K562 (cell line): Measurements from ENCODE around the gene FOS. TPM values are rescaled to one million over a fixed set of nuclear protein-coding genes. Genes with fewer than 3 reads are reported as not detected.

Experiments used
- AFF4 ChIP-seq: sonication (generic); formaldehyde crosslinking; IDR thresholded peaks from 2 replicates; pipeline ENCODE4 v1.8.0; 2023; ENCODE audit warnings: mild to moderate bottlenecking, missing genetic modification reagents
- BRD4 ChIP-seq: fragments of 200-600 bp; sonication (generic); IDR thresholded peaks from 2 replicates; pipeline ENCODE4 v1.6.1; 2017; ENCODE audit warnings: inconsistent platforms
- CAMTA2 ChIP-seq: fragments of 250-450 bp; sonication (Bioruptor Pico); conservative IDR thresholded peaks from 2 replicates; pipeline ENCODE4 v1.5.1; 2022
- E2F4 ChIP-seq: sonication (generic); formaldehyde crosslinking; IDR thresholded peaks from 2 replicates; pipeline ENCODE4 v1.8.0; 2022; ENCODE audit warnings: mild to moderate bottlenecking, low read depth, missing genetic modification reagents
- GTF2A2 ChIP-seq: IDR thresholded peaks from 2 replicates; pipeline ENCODE4 v1.6.1; 2016; ENCODE audit warnings: mild to moderate bottlenecking, missing genetic modification characterization, missing compliant biosample characterization
- ILF3 ChIP-seq: fragments of 450-650 bp; IDR thresholded peaks from 2 replicates; pipeline ENCODE4 v1.6.1; 2018; ENCODE audit warnings: antibody characterized with exemption, mild to moderate bottlenecking, moderate library complexity, borderline replicate concordance
- KAT2B ChIP-seq: IDR thresholded peaks from one replicate; pipeline ENCODE4 v1.6.1; 2012; ENCODE audit warnings: low read depth, mild to moderate bottlenecking, control low read depth, inconsistent platforms, low read length, moderate library complexity
- KLF10 ChIP-seq: fragments of 250-450 bp; sonication (Bioruptor Pico); IDR thresholded peaks from 2 replicates; pipeline ENCODE4 v1.6.1; 2021; ENCODE audit warnings: matching md5 sums
- PHB ChIP-seq: fragments of 250-450 bp; sonication (Bioruptor Pico); IDR thresholded peaks from 2 replicates; pipeline ENCODE4 v1.5.0; 2021
- POLR2AphosphoS5 ChIP-seq: IDR thresholded peaks from 2 replicates; pipeline ENCODE4 v1.6.1; 2011; ENCODE audit warnings: mild to moderate bottlenecking, low read depth, low read length, moderate library complexity; ENCODE audit not compliant: control insufficient read depth, insufficient read depth
- SIX5 ChIP-seq, 2 experiments: IDR thresholded peaks; 2 replicates each; pipeline ENCODE4 v1.6.1; 2011; ENCODE audit warnings: low read length in 2 of 2, borderline replicate concordance in 1 of 2, low read depth in 1 of 2, mild to moderate bottlenecking in 1 of 2, moderate library complexity in 1 of 2; ENCODE audit not compliant: insufficient read depth in 1 of 2
- SMARCB1 ChIP-seq: IDR thresholded peaks from 2 replicates; pipeline ENCODE4 v1.6.1; 2011; ENCODE audit warnings: improper control_type of control experiment, low read depth; ENCODE audit not compliant: insufficient read length
- SP1 ChIP-seq: sonication (generic); formaldehyde crosslinking; IDR thresholded peaks from 2 replicates; pipeline ENCODE4 v1.8.1; 2022; ENCODE audit warnings: mild to moderate bottlenecking, missing genetic modification reagents
- SREBF1 ChIP-seq: fragments of 150-350 bp; IDR thresholded peaks from 2 replicates; pipeline ENCODE4 v1.6.1; 2014; ENCODE audit warnings: antibody characterized with exemption, low read depth, low read length, borderline replicate concordance
- YY1 ChIP-seq, 3 experiments: IDR thresholded peaks; 2 replicates each; pipeline ENCODE4 v1.6.1; 2011; ENCODE audit warnings: low read length in 2 of 3, mild to moderate bottlenecking in 2 of 3, moderate library complexity in 2 of 3, borderline replicate concordance in 1 of 3, control low read depth in 1 of 3, low read depth in 1 of 3; ENCODE audit not compliant: insufficient read depth in 3 of 3, insufficient replicate concordance in 2 of 3, control insufficient read depth in 1 of 3, insufficient read length in 1 of 3; ENCODE audit errors: extremely low read depth in 1 of 3
- ZBTB12 ChIP-seq: fragments of 250-450 bp; sonication (Bioruptor Pico); IDR thresholded peaks from 2 replicates; pipeline ENCODE4 v1.4.0; 2020
- ZNF280A ChIP-seq: fragments of 450-650 bp; IDR thresholded peaks from 2 replicates; pipeline ENCODE4 v1.6.1; 2018; ENCODE audit warnings: mild to moderate bottlenecking, low read depth; ENCODE audit not compliant: partially characterized antibody
- ZNF384 ChIP-seq: IDR thresholded peaks from 2 replicates; pipeline ENCODE4 v1.6.1; 2012; ENCODE audit warnings: low read depth, low read length, improper control_type of control experiment
- polyA plus RNA-seq, 8 experiments: library from polyadenylated mRNA; depleted of rRNA in 4 of 8; stranded (reverse) in 5 of 8; unstranded in 3 of 8; fragments of >200 nt; fragmentation: Nextera tagmentation in 2 of 8; fragmentation: Illumina TruSeq in 1 of 8; extraction: Ambion mirVana in 2 of 8; extraction: Trizol in 1 of 8; gene quantifications; 2 replicates each; pipeline versions ENCODE4 v1.2.1 to v1.2.3, GENCODE V29; 2011 to 2014; ENCODE audit warnings: inconsistent platforms in 1 of 8, missing spikeins in 1 of 8
- total RNA-seq, 7 experiments: library from RNA; depleted of rRNA in 6 of 7; stranded (reverse); fragments of >200 nt in 6 of 7; fragmentation: Illumina TruSeq in 2 of 7; extraction: Trizol in 2 of 7; gene quantifications; 2 replicates each; pipeline versions ENCODE4 v1.2.1 to v1.2.3, GENCODE V29; 2011 to 2021; ENCODE audit warnings: low replicate concordance in 1 of 7

The FOS gene
- total and polyA plus RNA-seq, 9 of the 15 experiments (the other 6 are each of a cell fraction or from before 2014, with no cell fraction given): 0.54 to 13.8 (median 8.9) TPM

- TF ChIP-seq SMARCB1 (no peak), ZNF384 (no peak), BRD4 (0 out of 2 replicates have a peak, but pooled peaks have one; percentile 14), SIX5 (IDR thresholded peaks at IDR 0.05; ENCODE audit: borderline replicate concordance in 1 of 2, insufficient read depth in 1 of 2, low read depth in 1 of 2, low read length in 2 of 2) (no peak), ZBTB12 (no peak), KAT2B (no peak), PHB (CRISPR knock-in tag) (no peak), ZNF280A (no peak), E2F4 (no peak), SREBF1 (no peak), KLF10 (no peak), AFF4 (CRISPR knock-in tag) (no peak), GTF2A2 (tag) (no peak), SP1 (0 out of 2 replicates have a peak, but pooled peaks have one; percentile 29), POLR2AphosphoS5 (no peak), CAMTA2 (CRISPR knock-in tag) (no peak), YY1 (IDR thresholded peaks at IDR 0.05; ENCODE audit: borderline replicate concordance in 1 of 3, control insufficient read depth in 1 of 3, extremely low read depth in 1 of 3, insufficient read depth in 3 of 3, insufficient read length in 1 of 3, insufficient replicate concordance in 2 of 3, low read depth in 1 of 3, low read length in 2 of 3) (peak in 1 of 3 experiments; percentile 46), ILF3 (no peak)
Measured at GRCh38 chr14:75277008-75277814, 1.4 kb upstream of the FOS start (continued).
